ENCODE data around the gene BBS12. TPM values are rescaled to one million over a fixed set of nuclear protein-coding genes. Genes with fewer than 3 reads are reported as not detected.

The BBS12 gene
- total RNA-seq (2022; extraction: Qiagen RNA extraction): 2.7 to 3.6 TPM (median 3.0 TPM) in 5 replicates

GRCh38 chr4:122732329-122733026 lies at the start of gene BBS12:
Gene BBS12, plus strand, starts transcription at chr4:122732704. Its CDS starts 9,189 bp downstream, at chr4:122741893.

Other genes with a start within 250 kb of the BBS12 start
- gene IL21, start 111.6 kb upstream of the BBS12 start, total RNA-seq (2022; extraction: Qiagen RNA extraction): not detected in 5 replicates
- 29.8 to 63.8 TPM (median 52.6 TPM) in 5 replicates for gene FGF2, start 94.1 kb downstream of the BBS12 start, total RNA-seq (2022; extraction: Qiagen RNA extraction)
- 5.7 to 7.6 TPM (median 6.6 TPM) in 5 replicates for gene NUDT6, start 189.9 kb downstream of the BBS12 start, total RNA-seq (2022; extraction: Qiagen RNA extraction)

Measured in A549 treated with CORT108297 at 1 μM for 4 hours (cell line).